Transverse colon (tissue), 4 donors: ENCODE measurements around the gene EFEMP2. TPM values are rescaled to one million over a fixed set of nuclear protein-coding genes. Genes with fewer than 3 reads are reported as not detected.

Source experiments
- DNase-seq: peaks from one replicate; pipeline ENCODE4 v3.0.0-alpha.2; 2019
- H3K27ac ChIP-seq, 4 donors: fragments of 200-600 bp; sonication (generic); 2 replicates each; pipeline ENCODE4 v1.5.1; 2016 to 2018; ENCODE audit warnings: inconsistent platforms in 4 of 4
- H3K27me3 ChIP-seq: fragments of 200-600 bp; sonication (generic); 2 replicates; pipeline ENCODE4 v1.5.1; 2017; ENCODE audit warnings: inconsistent platforms
- H3K36me3 ChIP-seq, 4 donors: fragments of 200-600 bp; sonication (generic); 2 replicates each; pipeline ENCODE4 v1.5.1; 2017 to 2019; ENCODE audit warnings: inconsistent platforms in 4 of 4
- H3K4me1 ChIP-seq, 4 donors: fragments of 200-600 bp; sonication (generic); 2 replicates each; pipeline ENCODE4 v1.5.1; 2017 to 2020; ENCODE audit warnings: inconsistent platforms in 4 of 4
- H3K4me3 ChIP-seq, 4 donors: fragments of 200-600 bp; sonication (generic); 1 replicate in 1 of 4; 2 replicates in 3 of 4; pipeline versions ENCODE4 v1.5.1 to v1.6.1; 2017 to 2019; ENCODE audit warnings: inconsistent platforms in 4 of 4
- H3K9me3 ChIP-seq, 2 donors: fragments of 200-600 bp; sonication (generic); 2 replicates each; pipeline ENCODE4 v1.5.1; 2017 to 2019; ENCODE audit warnings: inconsistent platforms in 2 of 2
- EP300 ChIP-seq: sonication (generic); formaldehyde crosslinking; IDR thresholded peaks from one replicate; pipeline ENCODE4 v1.6.1; 2017; ENCODE audit warnings: antibody characterized with exemption, low read depth
- POLR2A ChIP-seq: fragments of 450-650 bp; IDR thresholded peaks from one replicate; pipeline ENCODE4 v1.6.1; 2016; ENCODE audit warnings: antibody characterized with exemption, mild to moderate bottlenecking, moderate library complexity
- POLR2AphosphoS5 ChIP-seq, 3 donors: sonication (generic); formaldehyde crosslinking; IDR thresholded peaks; one replicate each; pipeline ENCODE4 v1.6.1; 2016; ENCODE audit warnings: antibody characterized with exemption in 3 of 3
- WGBS, 2 donors: methylation state at CpG; one replicate each; pipeline ENCODE4 v1.1.5; 2018; ENCODE audit warnings: low coverage in 1 of 2; 5-methylcytosine and 5-hydroxymethylcytosine counted together
- in situ Hi-C, 4 donors: fragments of 200-750 bp; cut with MboI; loops; one replicate each; pipeline versions ENCODE4 v1.15.0 to v1.15.1; 2017; ENCODE audit warnings: low sequenced_read_pairs in 3 of 4, low pct_ligation_motif_present in 1 of 4, low pct_unique_long_range_greater_than_20kb in 1 of 4
- intact Hi-C: fragments of 100-400 bp; cut with DNase I; formaldehyde crosslinking; loops from one replicate; pipeline ENCODE4 v1.15.1; 2023; ENCODE audit warnings: low total_unique reads
- total RNA-seq, 4 donors: library from RNA; depleted of rRNA; stranded (reverse); fragments of >200 nt; gene quantifications; one replicate each; pipeline ENCODE4 v1.1.0, GENCODE V29; 2016
- TF ChIP-seq, protein P1 (sequence below), 5 experiments: fragments of 200-600 bp in 3 of 5; fragments of 450-650 bp in 2 of 5; sonication (generic) in 3 of 5; IDR thresholded peaks; 1 replicate in 2 of 5; 2 replicates in 3 of 5; pipeline ENCODE4 v1.5.1; 2016 to 2017; ENCODE audit warnings: antibody characterized with exemption in 5 of 5, inconsistent platforms in 3 of 5, mild to moderate bottlenecking in 2 of 5, moderate library complexity in 1 of 5

Gene EFEMP2
- total RNA-seq, 4 donors from 2014 or later, result 15.2 to 34.4 (median 25.1) TPM

DNA sequence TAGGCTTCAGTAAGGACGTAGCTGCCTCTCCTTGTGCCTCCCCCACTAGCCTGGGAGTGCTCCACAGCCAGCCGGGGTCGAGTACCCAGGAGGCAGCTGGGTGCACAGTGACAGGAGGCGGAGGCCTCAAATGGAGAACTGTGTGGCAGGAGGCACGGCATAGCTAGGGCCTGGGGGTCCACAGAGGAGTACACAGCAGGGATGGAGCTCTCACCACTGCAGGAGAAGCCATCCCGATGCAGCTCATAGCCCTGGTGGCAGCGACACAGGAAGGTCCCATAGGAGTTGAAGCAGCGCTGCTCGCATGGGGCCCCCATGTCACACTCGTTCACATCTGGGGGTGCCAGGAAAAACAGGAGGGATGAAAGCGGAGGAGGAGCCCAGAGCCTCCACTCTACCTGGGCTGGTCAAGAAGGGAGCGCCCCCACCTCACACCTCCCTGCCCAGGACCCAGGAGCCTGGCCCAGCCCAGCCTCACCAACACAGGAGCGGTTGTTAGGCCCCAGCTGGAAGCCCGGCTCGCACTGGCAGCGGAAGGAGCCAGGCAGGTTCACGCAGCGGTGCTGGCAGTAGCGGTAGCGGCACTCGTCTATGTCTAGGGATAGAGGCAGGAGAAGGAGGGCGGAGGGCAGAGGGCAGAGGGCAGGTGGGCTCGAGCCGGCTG is 2.8 kb downstream of the EFEMP2 start:
- WGBS, 2 donors, result 74% methylated on average over 23 of the region's 24 CpGs; no CpG with 5 or more reads in 1 of the 2 donors
- Histone ChIP-seq H3K27me3 (no peaks in the 10 kb centered on the region), H3K4me3 (no peak overlapping the region), H3K27ac (peak overlapping the region in 1 of 4 donors; percentile 92), H3K9me3 (no peaks in the 10 kb centered on the region), H3K36me3 (peaks cover 0 to 6% (median 1%) of the 10 kb centered on the region in 4 donors), H3K4me1 (peaks cover 9 to 37% (median 20%) of the 10 kb centered on the region in 4 donors)
- intact Hi-C loops, result no loop called here
- no peak for DNase-seq
- TF ChIP-seq POLR2AphosphoS5 (IDR thresholded peaks at IDR 0.05), result no peak
- no peak for TF ChIP-seq EP300
- TF ChIP-seq, protein P1, sequence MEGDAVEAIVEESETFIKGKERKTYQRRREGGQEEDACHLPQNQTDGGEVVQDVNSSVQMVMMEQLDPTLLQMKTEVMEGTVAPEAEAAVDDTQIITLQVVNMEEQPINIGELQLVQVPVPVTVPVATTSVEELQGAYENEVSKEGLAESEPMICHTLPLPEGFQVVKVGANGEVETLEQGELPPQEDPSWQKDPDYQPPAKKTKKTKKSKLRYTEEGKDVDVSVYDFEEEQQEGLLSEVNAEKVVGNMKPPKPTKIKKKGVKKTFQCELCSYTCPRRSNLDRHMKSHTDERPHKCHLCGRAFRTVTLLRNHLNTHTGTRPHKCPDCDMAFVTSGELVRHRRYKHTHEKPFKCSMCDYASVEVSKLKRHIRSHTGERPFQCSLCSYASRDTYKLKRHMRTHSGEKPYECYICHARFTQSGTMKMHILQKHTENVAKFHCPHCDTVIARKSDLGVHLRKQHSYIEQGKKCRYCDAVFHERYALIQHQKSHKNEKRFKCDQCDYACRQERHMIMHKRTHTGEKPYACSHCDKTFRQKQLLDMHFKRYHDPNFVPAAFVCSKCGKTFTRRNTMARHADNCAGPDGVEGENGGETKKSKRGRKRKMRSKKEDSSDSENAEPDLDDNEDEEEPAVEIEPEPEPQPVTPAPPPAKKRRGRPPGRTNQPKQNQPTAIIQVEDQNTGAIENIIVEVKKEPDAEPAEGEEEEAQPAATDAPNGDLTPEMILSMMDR (IDR thresholded peaks at IDR 0.05), result no peak
- TF ChIP-seq POLR2A, result no peak
- in situ Hi-C loops, result loop anchor here in 1 of 4 donors (10.0 kb wide), 1 partner anchor 125 kb away; no protein-coding TSS in a partner anchor

DNA sequence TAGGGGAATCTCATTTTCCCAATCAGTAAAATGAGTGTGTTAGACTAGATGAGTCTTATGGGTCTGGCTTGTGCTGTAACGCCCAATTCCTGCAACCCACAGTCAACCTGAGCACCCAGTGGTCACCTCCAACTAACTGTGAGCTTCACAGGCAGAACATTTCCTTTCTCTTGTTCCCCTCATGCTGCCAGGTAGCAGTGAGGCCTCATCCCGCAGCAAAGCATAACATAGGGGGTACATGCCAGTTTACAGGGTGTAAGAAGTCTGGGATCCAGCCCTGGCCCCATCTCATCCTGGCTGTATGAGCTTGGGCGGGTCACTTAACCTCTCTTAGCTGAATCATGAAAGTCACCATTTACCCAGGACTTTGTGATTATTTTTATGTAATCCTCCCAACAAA is 3.7 kb downstream of the EFEMP2 start:
- no peaks in the 10 kb centered on the region for H3K27me3 ChIP-seq
- no peak for DNase-seq
- no peaks in the 10 kb centered on the region for H3K9me3 ChIP-seq
- H3K36me3 ChIP-seq, result peaks cover 0 to 15% (median 6%) of the 10 kb centered on the region in 4 donors
- in situ Hi-C loops (no loop called here), intact Hi-C loops (no loop called here)
- TF ChIP-seq, protein P1 (IDR thresholded peaks at IDR 0.05), result no peak
- TF ChIP-seq POLR2A, result peak; percentile 18
- WGBS, 2 donors, result 90 to 92% methylated on average over 2 to 3 of the region's 3 CpGs
- peaks cover 9 to 34% (median 18%) of the 10 kb centered on the region in 4 donors for H3K4me1 ChIP-seq
- no peak overlapping the region for H3K4me3 ChIP-seq
- no peak overlapping the region for H3K27ac ChIP-seq

DNA sequence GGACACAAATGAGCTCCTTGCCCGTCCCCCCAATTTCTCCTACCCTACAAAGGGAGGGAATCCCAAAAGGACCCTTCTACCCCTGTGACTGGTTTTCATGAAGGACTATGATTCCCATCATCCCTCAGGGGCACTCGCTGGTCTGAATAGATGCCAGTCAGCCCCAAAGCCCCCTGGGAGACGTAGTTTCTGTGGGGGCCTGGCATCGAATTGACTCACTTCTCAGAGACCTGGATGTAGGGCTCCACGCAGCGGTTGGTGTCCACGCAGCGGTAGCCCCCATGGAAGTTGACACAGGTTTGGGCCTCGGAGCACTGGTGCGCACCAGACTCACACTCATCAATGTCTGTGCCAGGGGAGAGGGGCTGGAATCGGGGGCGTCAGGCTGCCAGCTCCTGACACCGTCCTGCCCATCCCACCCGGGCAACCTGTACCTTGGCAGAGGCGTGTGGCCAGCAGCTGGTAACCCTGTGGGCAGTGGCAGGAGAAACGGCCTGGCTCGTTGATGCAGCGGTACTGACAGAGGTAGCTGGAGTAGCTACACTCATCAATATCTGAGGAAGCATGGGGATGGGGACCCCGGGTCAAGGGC is 4.4 kb downstream of the EFEMP2 start:
- Histone ChIP-seq H3K4me3 (no peak overlapping the region), H3K27me3 (no peaks in the 10 kb centered on the region), H3K9me3 (no peaks in the 10 kb centered on the region), H3K4me1 (peaks cover 8 to 30% (median 15%) of the 10 kb centered on the region in 4 donors), H3K36me3 (peaks cover 0 to 20% (median 9%) of the 10 kb centered on the region in 4 donors), H3K27ac (no peak overlapping the region)
- WGBS, 2 donors, result 83% methylated on average over 18 of the region's 19 CpGs; no CpG with 5 or more reads in 1 of the 2 donors
- TF ChIP-seq EP300 (no peak), POLR2AphosphoS5 (IDR thresholded peaks at IDR 0.05) (no peak), POLR2A (no peak)
- TF ChIP-seq, protein P1 (IDR thresholded peaks at IDR 0.05), result no peak
- in situ Hi-C loops, result no loop called here
- no peak for DNase-seq
- intact Hi-C loops, result no loop called here

DNA sequence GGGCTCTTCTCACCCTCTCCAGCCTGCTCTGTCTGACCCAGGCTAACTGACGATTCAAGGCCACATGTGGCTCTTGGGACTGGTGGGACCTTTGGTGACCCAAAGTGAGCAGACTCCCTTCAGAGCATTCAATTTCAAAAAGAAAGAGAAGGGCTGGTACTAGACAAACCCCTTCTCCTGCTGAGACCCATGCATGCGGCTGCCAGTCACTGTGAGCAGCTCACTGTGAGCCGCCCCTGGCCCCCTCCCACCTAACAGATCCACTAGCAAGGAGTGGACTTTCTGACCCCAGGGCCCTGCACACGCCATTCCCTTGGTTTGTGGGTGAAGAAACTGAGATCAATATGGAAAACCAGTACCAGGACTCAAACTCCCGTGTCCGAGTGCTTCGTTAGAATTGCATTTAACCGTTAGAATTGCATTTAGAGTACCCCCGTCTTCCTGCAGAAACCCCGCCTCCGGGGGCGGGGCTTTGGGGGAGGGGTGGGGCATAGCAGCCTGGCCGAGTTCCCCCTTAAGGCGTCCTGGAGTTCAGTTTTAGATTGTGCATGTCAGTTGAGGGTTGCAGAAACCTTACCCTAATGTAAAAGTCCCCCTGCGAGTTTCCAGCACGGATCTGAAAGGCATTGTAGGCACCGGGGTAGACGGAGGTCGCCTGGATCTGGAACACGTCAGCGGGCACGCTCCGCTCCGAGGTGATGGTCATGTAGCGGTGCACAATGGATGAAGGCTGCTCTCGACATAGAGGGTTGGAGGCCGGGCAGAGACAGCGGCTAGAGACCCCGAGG is 5.1 kb downstream of the EFEMP2 start:
- intact Hi-C loops, result no loop called here
- TF ChIP-seq, protein P1 (IDR thresholded peaks at IDR 0.05), result no peak
- TF ChIP-seq EP300 (no peak), POLR2AphosphoS5 (IDR thresholded peaks at IDR 0.05) (no peak), POLR2A (no peak)
- Histone ChIP-seq H3K36me3 (peaks cover 0 to 20% (median 9%) of the 10 kb centered on the region in 4 donors), H3K9me3 (no peaks in the 10 kb centered on the region), H3K4me3 (no peak overlapping the region), H3K4me1 (peaks cover 3 to 23% (median 15%) of the 10 kb centered on the region in 4 donors), H3K27ac (no peak overlapping the region), H3K27me3 (no peaks in the 10 kb centered on the region)
- 74 to 91% methylated on average over 11 to 28 of the region's 29 CpGs for WGBS, 2 donors
- no peak for DNase-seq
- in situ Hi-C loops, result no loop called here
